Fibroblast of villous mesenchyme (primary cell): ENCODE data around the gene LOXL1. TPM values are rescaled to one million over a fixed set of nuclear protein-coding genes. Genes with fewer than 3 reads are reported as not detected.

Experiments
- DNase-seq: peaks from one replicate; pipeline ENCODE4 v3.0.0-alpha.2; 2010; ENCODE audit warnings: low read depth
- H3K4me3 ChIP-seq: 2 replicates; pipeline ENCODE4 v1.5.1; 2011; ENCODE audit warnings: low read depth, mild to moderate bottlenecking, low read length
- CTCF ChIP-seq: IDR thresholded peaks from 2 replicates; pipeline ENCODE4 v1.5.1; 2012; ENCODE audit warnings: low read depth, mild to moderate bottlenecking, low read length; ENCODE audit not compliant: insufficient read depth
- total RNA-seq: library from RNA; depleted of rRNA; stranded (reverse); fragments of >200 nt; gene quantifications from 2 replicates; pipeline ENCODE4 v1.2.3, GENCODE V29; 2012

Gene LOXL1
- 73.8 and 99.9 TPM in 2 replicates for total RNA-seq

- H3K4me3 ChIP-seq: peak within 1 kb of the TSS; percentile 64
- peak; percentile 86 for DNase-seq
- TF ChIP-seq CTCF: no peak
Measured at GRCh38 chr15:73926219-73927002, at the start of gene LOXL1. Gene LOXL1 (plus strand): TSS chr15:73926462. CDS start chr15:73926784, 322 bp downstream.

GRCh38 chr15:73879426-73879825 lies 46.8 kb upstream of the LOXL1 start:
- no peak overlapping the region for H3K4me3 ChIP-seq
- no peak for DNase-seq
- no peak for TF ChIP-seq CTCF

GRCh38 chr15:73881579-73882320 lies 44.5 kb upstream of the LOXL1 start:
- no peak for DNase-seq
- no peak for TF ChIP-seq CTCF

GRCh38 chr15:73882761-73883419 lies 43.4 kb upstream of the LOXL1 start:
- TF ChIP-seq CTCF: no peak
- DNase-seq: no peak
- H3K4me3 ChIP-seq: no peak overlapping the region

More at GRCh38 chr15:73881579-73882320, 44.5 kb upstream of the LOXL1 start:
- H3K4me3 ChIP-seq: no peak overlapping the region

GRCh38 chr15:73884159-73884558 lies 42.1 kb upstream of the LOXL1 start:
- DNase-seq: no peak
- TF ChIP-seq CTCF: no peak
- H3K4me3 ChIP-seq: no peak overlapping the region

GRCh38 chr15:73885954-73886700 lies 40.1 kb upstream of the LOXL1 start:
- DNase-seq: no peak
- no peak overlapping the region for H3K4me3 ChIP-seq
- no peak for TF ChIP-seq CTCF
